WTC11 (cell line): ENCODE data around the gene KLK3. TPM values are rescaled to one million over a fixed set of nuclear protein-coding genes. Genes with fewer than 3 reads are reported as not detected.

Source experiments
- ATAC-seq: fragments of 200-7000 bp; cut with Tn5 transposase; 2 replicates; pipeline ENCODE4 v1.10.0; 2021; ENCODE audit warnings: mild to moderate bottlenecking, moderate library complexity
- CTCF ChIA-PET: fragments of 300-600 bp; sonication (Branson Sonifier 250); formaldehyde crosslinking; loops from one replicate; lab custom pipeline; 2021; ENCODE audit warnings: antibody characterized with exemption; lab: Charles Lee
- POLR2A ChIA-PET: fragments of 350-600 bp; sonication (Branson Sonifier 250); formaldehyde crosslinking; loops from one replicate; lab custom pipeline; 2021; ENCODE audit warnings: antibody characterized with exemption; lab: Charles Lee
- DNase-seq: peaks from one replicate; pipeline ENCODE4 v3.0.0; 2021; ENCODE audit warnings: low spot score
- H3K27ac Mint-ChIP-seq: 2 replicates; pipeline ENCODE4 v1.8.0; 2021; ENCODE audit warnings: mixed read lengths
- H3K27me3 Mint-ChIP-seq: 2 replicates; pipeline ENCODE4 v1.8.0; 2021; ENCODE audit warnings: low read depth, mild to moderate bottlenecking, moderate library complexity, mixed read lengths
- H3K36me3 Mint-ChIP-seq: 2 replicates; pipeline ENCODE4 v1.8.0; 2021; ENCODE audit warnings: mixed read lengths
- H3K4me1 Mint-ChIP-seq: 2 replicates; pipeline ENCODE4 v1.8.0; 2022; ENCODE audit warnings: mixed read lengths
- H3K4me3 Mint-ChIP-seq: 2 replicates; pipeline ENCODE4 v1.8.0; 2021; ENCODE audit warnings: mild to moderate bottlenecking, moderate library complexity, mixed read lengths
- H3K9me3 Mint-ChIP-seq: 2 replicates; pipeline ENCODE4 v1.8.0; 2021; ENCODE audit warnings: mixed read lengths
- CREM ChIP-seq: sonication (generic); formaldehyde crosslinking; IDR thresholded peaks from 2 replicates; pipeline ENCODE4 v1.8.1; 2022; ENCODE audit warnings: mild to moderate bottlenecking, missing genetic modification reagents, moderate library complexity
- ESRRA ChIP-seq: sonication (generic); formaldehyde crosslinking; IDR thresholded peaks from 2 replicates; pipeline ENCODE4 v1.8.1; 2022; ENCODE audit warnings: mild to moderate bottlenecking, missing genetic modification reagents, borderline replicate concordance
- ETV6 ChIP-seq: sonication (generic); formaldehyde crosslinking; IDR thresholded peaks from 2 replicates; pipeline ENCODE4 v1.8.1; 2022; ENCODE audit warnings: mild to moderate bottlenecking, missing genetic modification reagents
- FOXP1 ChIP-seq: sonication (generic); formaldehyde crosslinking; IDR thresholded peaks from 2 replicates; pipeline ENCODE4 v1.8.0; 2022; ENCODE audit warnings: missing genetic modification reagents, mild to moderate bottlenecking, moderate library complexity, borderline replicate concordance
- KAT7 ChIP-seq: sonication (generic); formaldehyde crosslinking; IDR thresholded peaks from 2 replicates; pipeline ENCODE4 v1.8.1; 2023; ENCODE audit warnings: missing genetic modification reagents, mild to moderate bottlenecking, borderline replicate concordance
- MXD4 ChIP-seq: fragments of 250-450 bp; sonication (Bioruptor Pico); IDR thresholded peaks from 2 replicates; pipeline ENCODE4 v1.8.0; 2021; ENCODE audit warnings: mild to moderate bottlenecking, moderate library complexity, borderline replicate concordance
- MYBL2 ChIP-seq: sonication (generic); formaldehyde crosslinking; IDR thresholded peaks from 2 replicates; pipeline ENCODE4 v1.8.1; 2023; ENCODE audit warnings: mild to moderate bottlenecking, moderate library complexity, missing genetic modification reagents
- NFYB ChIP-seq: sonication (generic); formaldehyde crosslinking; conservative IDR thresholded peaks from 2 replicates; pipeline ENCODE4 v1.8.0; 2022; ENCODE audit warnings: low read depth, missing genetic modification reagents
- NR1H2 ChIP-seq: sonication (generic); formaldehyde crosslinking; IDR thresholded peaks from 2 replicates; pipeline ENCODE4 v1.9.0; 2021; ENCODE audit warnings: mild to moderate bottlenecking, moderate library complexity, missing genetic modification reagents
- TEAD4 ChIP-seq: sonication (generic); formaldehyde crosslinking; IDR thresholded peaks from 2 replicates; pipeline ENCODE4 v1.8.0; 2022; ENCODE audit warnings: mild to moderate bottlenecking, missing genetic modification reagents
- ZNF317 ChIP-seq: sonication (generic); formaldehyde crosslinking; IDR thresholded peaks from 2 replicates; pipeline ENCODE4 v1.8.1; 2023; ENCODE audit warnings: low read depth, mild to moderate bottlenecking, moderate library complexity, missing genetic modification reagents, borderline replicate concordance
- ZNF396 ChIP-seq: fragments of 250-450 bp; sonication (Bioruptor Pico); IDR thresholded peaks from 2 replicates; pipeline ENCODE4 v1.8.0; 2021; ENCODE audit warnings: mild to moderate bottlenecking, moderate library complexity, borderline replicate concordance
- total RNA-seq: library from RNA; stranded (reverse); gene quantifications from 3 replicates; pipeline ENCODE4 v1.2.3, GENCODE V29; 2021
- TF ChIP-seq, protein P1 (sequence below): sonication (generic); formaldehyde crosslinking; IDR thresholded peaks from 2 replicates; pipeline ENCODE4 v1.8.1; 2023; ENCODE audit warnings: mild to moderate bottlenecking, missing genetic modification reagents, borderline replicate concordance
- TF ChIP-seq, protein P2 (sequence below): sonication (generic); formaldehyde crosslinking; IDR thresholded peaks from 2 replicates; pipeline ENCODE4 v1.8.1; 2022; ENCODE audit warnings: mild to moderate bottlenecking, missing genetic modification reagents, moderate library complexity, borderline replicate concordance
- TF ChIP-seq, protein P3 (sequence below): sonication (generic); formaldehyde crosslinking; conservative IDR thresholded peaks from 2 replicates; pipeline ENCODE4 v1.8.1; 2023; ENCODE audit warnings: mild to moderate bottlenecking, low read depth, missing genetic modification reagents, moderate library complexity
- TF ChIP-seq, protein P4 (sequence below): sonication (generic); formaldehyde crosslinking; IDR thresholded peaks from 2 replicates; pipeline ENCODE4 v1.8.0; 2023; ENCODE audit warnings: missing genetic modification reagents
- TF ChIP-seq, protein P5 (sequence below): sonication (generic); formaldehyde crosslinking; IDR thresholded peaks from 2 replicates; pipeline ENCODE4 v1.8.1; 2022; ENCODE audit warnings: missing genetic modification reagents, borderline replicate concordance
- TF ChIP-seq, protein P6 (sequence below): sonication (generic); formaldehyde crosslinking; IDR thresholded peaks from 2 replicates; pipeline ENCODE4 v1.8.0; 2023; ENCODE audit warnings: mild to moderate bottlenecking, missing genetic modification reagents
- TF ChIP-seq, protein P7 (sequence below): fragments of 250-450 bp; sonication (Bioruptor Pico); IDR thresholded peaks from 2 replicates; pipeline ENCODE4 v1.9.0; 2021; ENCODE audit warnings: mild to moderate bottlenecking
- TF ChIP-seq, protein P8 (sequence below): fragments of 250-450 bp; sonication (Bioruptor Pico); IDR thresholded peaks from 2 replicates; pipeline ENCODE4 v2.1.2; 2022; ENCODE audit warnings: mild to moderate bottlenecking, moderate library complexity

KLK3 gene
- total RNA-seq, 1 experiment from 2014 or later, result 0.13 TPM

DNA sequence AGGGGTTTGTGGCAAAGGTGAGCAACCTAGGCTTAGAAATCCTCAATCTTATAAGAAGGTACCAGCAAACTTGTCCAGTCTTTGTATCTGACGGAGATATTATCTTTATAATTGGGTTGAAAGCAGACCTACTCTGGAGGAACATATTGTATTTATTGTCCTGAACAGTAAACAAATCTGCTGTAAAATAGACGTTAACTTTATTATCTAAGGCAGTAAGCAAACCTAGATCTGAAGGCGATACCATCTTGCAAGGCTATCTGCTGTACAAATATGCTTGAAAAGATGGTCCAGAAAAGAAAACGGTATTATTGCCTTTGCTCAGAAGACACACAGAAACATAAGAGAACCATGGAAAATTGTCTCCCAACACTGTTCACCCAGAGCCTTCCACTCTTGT, 14.8 kb downstream of the KLK3 start:
- H3K27me3 Mint-ChIP-seq, result peaks cover 67% of the 10 kb centered on the region
- ChIA-PET CTCF (interaction anchor here (1.2 to 1.5 kb wide), 2 partner anchors 53 to 65 kb away, joined by 3 to 5 read pairs; no protein-coding TSS in a partner anchor), POLR2A (no interaction called here)
- no peak overlapping the region for H3K27ac Mint-ChIP-seq
- no peak for ATAC-seq
- H3K36me3 Mint-ChIP-seq, result no peaks in the 10 kb centered on the region
- H3K9me3 Mint-ChIP-seq, result no peaks in the 10 kb centered on the region
- no peak overlapping the region for H3K4me3 Mint-ChIP-seq
- DNase-seq, result no peak
- no peaks in the 10 kb centered on the region for H3K4me1 Mint-ChIP-seq
- no peak for TF ChIP-seq NFYB (CRISPR knock-in tag)
- no peak for TF ChIP-seq CREM (CRISPR knock-in tag)
- TF ChIP-seq MYBL2, result no peak
- TF ChIP-seq MXD4 (CRISPR knock-in tag), result no peak
- TF ChIP-seq, protein P1, sequence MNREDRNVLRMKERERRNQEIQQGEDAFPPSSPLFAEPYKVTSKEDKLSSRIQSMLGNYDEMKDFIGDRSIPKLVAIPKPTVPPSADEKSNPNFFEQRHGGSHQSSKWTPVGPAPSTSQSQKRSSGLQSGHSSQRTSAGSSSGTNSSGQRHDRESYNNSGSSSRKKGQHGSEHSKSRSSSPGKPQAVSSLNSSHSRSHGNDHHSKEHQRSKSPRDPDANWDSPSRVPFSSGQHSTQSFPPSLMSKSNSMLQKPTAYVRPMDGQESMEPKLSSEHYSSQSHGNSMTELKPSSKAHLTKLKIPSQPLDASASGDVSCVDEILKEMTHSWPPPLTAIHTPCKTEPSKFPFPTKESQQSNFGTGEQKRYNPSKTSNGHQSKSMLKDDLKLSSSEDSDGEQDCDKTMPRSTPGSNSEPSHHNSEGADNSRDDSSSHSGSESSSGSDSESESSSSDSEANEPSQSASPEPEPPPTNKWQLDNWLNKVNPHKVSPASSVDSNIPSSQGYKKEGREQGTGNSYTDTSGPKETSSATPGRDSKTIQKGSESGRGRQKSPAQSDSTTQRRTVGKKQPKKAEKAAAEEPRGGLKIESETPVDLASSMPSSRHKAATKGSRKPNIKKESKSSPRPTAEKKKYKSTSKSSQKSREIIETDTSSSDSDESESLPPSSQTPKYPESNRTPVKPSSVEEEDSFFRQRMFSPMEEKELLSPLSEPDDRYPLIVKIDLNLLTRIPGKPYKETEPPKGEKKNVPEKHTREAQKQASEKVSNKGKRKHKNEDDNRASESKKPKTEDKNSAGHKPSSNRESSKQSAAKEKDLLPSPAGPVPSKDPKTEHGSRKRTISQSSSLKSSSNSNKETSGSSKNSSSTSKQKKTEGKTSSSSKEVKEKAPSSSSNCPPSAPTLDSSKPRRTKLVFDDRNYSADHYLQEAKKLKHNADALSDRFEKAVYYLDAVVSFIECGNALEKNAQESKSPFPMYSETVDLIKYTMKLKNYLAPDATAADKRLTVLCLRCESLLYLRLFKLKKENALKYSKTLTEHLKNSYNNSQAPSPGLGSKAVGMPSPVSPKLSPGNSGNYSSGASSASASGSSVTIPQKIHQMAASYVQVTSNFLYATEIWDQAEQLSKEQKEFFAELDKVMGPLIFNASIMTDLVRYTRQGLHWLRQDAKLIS (CRISPR knock-in tag), result no peak
- TF ChIP-seq, protein P2, sequence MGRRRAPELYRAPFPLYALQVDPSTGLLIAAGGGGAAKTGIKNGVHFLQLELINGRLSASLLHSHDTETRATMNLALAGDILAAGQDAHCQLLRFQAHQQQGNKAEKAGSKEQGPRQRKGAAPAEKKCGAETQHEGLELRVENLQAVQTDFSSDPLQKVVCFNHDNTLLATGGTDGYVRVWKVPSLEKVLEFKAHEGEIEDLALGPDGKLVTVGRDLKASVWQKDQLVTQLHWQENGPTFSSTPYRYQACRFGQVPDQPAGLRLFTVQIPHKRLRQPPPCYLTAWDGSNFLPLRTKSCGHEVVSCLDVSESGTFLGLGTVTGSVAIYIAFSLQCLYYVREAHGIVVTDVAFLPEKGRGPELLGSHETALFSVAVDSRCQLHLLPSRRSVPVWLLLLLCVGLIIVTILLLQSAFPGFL (CRISPR knock-in tag), result no peak
- TF ChIP-seq FOXP1, result no peak
- TF ChIP-seq, protein P3, sequence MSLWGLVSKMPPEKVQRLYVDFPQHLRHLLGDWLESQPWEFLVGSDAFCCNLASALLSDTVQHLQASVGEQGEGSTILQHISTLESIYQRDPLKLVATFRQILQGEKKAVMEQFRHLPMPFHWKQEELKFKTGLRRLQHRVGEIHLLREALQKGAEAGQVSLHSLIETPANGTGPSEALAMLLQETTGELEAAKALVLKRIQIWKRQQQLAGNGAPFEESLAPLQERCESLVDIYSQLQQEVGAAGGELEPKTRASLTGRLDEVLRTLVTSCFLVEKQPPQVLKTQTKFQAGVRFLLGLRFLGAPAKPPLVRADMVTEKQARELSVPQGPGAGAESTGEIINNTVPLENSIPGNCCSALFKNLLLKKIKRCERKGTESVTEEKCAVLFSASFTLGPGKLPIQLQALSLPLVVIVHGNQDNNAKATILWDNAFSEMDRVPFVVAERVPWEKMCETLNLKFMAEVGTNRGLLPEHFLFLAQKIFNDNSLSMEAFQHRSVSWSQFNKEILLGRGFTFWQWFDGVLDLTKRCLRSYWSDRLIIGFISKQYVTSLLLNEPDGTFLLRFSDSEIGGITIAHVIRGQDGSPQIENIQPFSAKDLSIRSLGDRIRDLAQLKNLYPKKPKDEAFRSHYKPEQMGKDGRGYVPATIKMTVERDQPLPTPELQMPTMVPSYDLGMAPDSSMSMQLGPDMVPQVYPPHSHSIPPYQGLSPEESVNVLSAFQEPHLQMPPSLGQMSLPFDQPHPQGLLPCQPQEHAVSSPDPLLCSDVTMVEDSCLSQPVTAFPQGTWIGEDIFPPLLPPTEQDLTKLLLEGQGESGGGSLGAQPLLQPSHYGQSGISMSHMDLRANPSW (CRISPR knock-in tag), result no peak
- TF ChIP-seq, protein P4, sequence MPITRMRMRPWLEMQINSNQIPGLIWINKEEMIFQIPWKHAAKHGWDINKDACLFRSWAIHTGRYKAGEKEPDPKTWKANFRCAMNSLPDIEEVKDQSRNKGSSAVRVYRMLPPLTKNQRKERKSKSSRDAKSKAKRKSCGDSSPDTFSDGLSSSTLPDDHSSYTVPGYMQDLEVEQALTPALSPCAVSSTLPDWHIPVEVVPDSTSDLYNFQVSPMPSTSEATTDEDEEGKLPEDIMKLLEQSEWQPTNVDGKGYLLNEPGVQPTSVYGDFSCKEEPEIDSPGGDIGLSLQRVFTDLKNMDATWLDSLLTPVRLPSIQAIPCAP, result no peak
- no peak for TF ChIP-seq KAT7 (CRISPR knock-in tag)
- no peak for TF ChIP-seq ZNF396 (CRISPR knock-in tag)
- TF ChIP-seq ETV6 (CRISPR knock-in tag), result no peak
- TF ChIP-seq, protein P5, sequence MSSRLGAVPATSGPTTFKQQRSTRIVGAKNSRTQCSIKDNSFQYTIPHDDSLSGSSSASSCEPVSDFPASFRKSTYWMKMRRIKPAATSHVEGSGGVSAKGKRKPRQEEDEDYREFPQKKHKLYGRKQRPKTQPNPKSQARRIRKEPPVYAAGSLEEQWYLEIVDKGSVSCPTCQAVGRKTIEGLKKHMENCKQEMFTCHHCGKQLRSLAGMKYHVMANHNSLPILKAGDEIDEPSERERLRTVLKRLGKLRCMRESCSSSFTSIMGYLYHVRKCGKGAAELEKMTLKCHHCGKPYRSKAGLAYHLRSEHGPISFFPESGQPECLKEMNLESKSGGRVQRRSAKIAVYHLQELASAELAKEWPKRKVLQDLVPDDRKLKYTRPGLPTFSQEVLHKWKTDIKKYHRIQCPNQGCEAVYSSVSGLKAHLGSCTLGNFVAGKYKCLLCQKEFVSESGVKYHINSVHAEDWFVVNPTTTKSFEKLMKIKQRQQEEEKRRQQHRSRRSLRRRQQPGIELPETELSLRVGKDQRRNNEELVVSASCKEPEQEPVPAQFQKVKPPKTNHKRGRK, result no peak
- TF ChIP-seq, protein P6, sequence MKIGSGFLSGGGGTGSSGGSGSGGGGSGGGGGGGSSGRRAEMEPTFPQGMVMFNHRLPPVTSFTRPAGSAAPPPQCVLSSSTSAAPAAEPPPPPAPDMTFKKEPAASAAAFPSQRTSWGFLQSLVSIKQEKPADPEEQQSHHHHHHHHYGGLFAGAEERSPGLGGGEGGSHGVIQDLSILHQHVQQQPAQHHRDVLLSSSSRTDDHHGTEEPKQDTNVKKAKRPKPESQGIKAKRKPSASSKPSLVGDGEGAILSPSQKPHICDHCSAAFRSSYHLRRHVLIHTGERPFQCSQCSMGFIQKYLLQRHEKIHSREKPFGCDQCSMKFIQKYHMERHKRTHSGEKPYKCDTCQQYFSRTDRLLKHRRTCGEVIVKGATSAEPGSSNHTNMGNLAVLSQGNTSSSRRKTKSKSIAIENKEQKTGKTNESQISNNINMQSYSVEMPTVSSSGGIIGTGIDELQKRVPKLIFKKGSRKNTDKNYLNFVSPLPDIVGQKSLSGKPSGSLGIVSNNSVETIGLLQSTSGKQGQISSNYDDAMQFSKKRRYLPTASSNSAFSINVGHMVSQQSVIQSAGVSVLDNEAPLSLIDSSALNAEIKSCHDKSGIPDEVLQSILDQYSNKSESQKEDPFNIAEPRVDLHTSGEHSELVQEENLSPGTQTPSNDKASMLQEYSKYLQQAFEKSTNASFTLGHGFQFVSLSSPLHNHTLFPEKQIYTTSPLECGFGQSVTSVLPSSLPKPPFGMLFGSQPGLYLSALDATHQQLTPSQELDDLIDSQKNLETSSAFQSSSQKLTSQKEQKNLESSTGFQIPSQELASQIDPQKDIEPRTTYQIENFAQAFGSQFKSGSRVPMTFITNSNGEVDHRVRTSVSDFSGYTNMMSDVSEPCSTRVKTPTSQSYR (CRISPR knock-in tag), result no peak
- TF ChIP-seq, protein P7, sequence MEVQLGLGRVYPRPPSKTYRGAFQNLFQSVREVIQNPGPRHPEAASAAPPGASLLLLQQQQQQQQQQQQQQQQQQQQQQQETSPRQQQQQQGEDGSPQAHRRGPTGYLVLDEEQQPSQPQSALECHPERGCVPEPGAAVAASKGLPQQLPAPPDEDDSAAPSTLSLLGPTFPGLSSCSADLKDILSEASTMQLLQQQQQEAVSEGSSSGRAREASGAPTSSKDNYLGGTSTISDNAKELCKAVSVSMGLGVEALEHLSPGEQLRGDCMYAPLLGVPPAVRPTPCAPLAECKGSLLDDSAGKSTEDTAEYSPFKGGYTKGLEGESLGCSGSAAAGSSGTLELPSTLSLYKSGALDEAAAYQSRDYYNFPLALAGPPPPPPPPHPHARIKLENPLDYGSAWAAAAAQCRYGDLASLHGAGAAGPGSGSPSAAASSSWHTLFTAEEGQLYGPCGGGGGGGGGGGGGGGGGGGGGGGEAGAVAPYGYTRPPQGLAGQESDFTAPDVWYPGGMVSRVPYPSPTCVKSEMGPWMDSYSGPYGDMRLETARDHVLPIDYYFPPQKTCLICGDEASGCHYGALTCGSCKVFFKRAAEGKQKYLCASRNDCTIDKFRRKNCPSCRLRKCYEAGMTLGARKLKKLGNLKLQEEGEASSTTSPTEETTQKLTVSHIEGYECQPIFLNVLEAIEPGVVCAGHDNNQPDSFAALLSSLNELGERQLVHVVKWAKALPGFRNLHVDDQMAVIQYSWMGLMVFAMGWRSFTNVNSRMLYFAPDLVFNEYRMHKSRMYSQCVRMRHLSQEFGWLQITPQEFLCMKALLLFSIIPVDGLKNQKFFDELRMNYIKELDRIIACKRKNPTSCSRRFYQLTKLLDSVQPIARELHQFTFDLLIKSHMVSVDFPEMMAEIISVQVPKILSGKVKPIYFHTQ, result no peak
- no peak for TF ChIP-seq ZNF317
- no peak for TF ChIP-seq NR1H2 (CRISPR knock-in tag)
- no peak for TF ChIP-seq TEAD4 (CRISPR knock-in tag)
- TF ChIP-seq, protein P8, sequence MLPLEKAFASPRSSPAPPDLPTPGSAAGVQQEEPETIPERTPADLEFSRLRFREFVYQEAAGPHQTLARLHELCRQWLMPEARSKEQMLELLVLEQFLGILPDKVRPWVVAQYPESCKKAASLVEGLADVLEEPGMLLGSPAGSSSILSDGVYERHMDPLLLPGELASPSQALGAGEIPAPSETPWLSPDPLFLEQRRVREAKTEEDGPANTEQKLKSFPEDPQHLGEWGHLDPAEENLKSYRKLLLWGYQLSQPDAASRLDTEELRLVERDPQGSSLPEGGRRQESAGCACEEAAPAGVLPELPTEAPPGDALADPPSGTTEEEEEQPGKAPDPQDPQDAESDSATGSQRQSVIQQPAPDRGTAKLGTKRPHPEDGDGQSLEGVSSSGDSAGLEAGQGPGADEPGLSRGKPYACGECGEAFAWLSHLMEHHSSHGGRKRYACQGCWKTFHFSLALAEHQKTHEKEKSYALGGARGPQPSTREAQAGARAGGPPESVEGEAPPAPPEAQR (CRISPR knock-in tag), result no peak
- no peak for TF ChIP-seq ESRRA (CRISPR knock-in tag)
